Mucosa of stomach (tissue), 1 donor: ENCODE results near the gene LCOR.
"Not testable (repeated sequence)": the region's sequence is repeated elsewhere in the genome, so short reads cannot be mapped to it uniquely, and the experiment has no call there.

Experiments used
- H3K27me3 ChIP-seq: one replicate; pipeline ENCODE4 v1.7.0; 2013; ENCODE audit warnings: mild to moderate bottlenecking, low read length; ENCODE audit not compliant: control insufficient read depth, insufficient read depth
- H3K36me3 ChIP-seq: one replicate; pipeline ENCODE4 v1.7.0; 2013; ENCODE audit warnings: low read length; ENCODE audit not compliant: control insufficient read depth, insufficient read depth
- H3K4me1 ChIP-seq: one replicate; pipeline ENCODE4 v1.7.0; 2013; ENCODE audit warnings: mild to moderate bottlenecking, low read length; ENCODE audit not compliant: control insufficient read depth, insufficient read depth
- H3K4me3 ChIP-seq: one replicate; pipeline ENCODE4 v1.7.0; 2013; ENCODE audit warnings: low read length
- H3K9ac ChIP-seq: one replicate; pipeline ENCODE4 v1.7.0; 2013; ENCODE audit warnings: mild to moderate bottlenecking, low read length, moderate library complexity
- H3K9me3 ChIP-seq: one replicate; pipeline ENCODE4 v1.7.0; 2013; ENCODE audit warnings: mild to moderate bottlenecking, low read length, moderate library complexity; ENCODE audit not compliant: control insufficient read depth
- donor health status: Pancreatic carcinoma.

Gene LCOR

GRCh38 chr10:96922978-96923948 lies 91.2 kb downstream of the LCOR start:
- no peaks in the 10 kb centered on the region for H3K9me3 ChIP-seq
- H3K9ac ChIP-seq, result no peak overlapping the region
- no peaks in the 10 kb centered on the region for H3K27me3 ChIP-seq
- H3K36me3 ChIP-seq, result no peaks in the 10 kb centered on the region
- H3K4me3 ChIP-seq, result no peak overlapping the region
- no peaks in the 10 kb centered on the region for H3K4me1 ChIP-seq

GRCh38 chr10:96924861-96925260 lies 92.8 kb downstream of the LCOR start:
- no peaks in the 10 kb centered on the region for H3K27me3 ChIP-seq
- no peak overlapping the region for H3K4me3 ChIP-seq
- no peaks in the 10 kb centered on the region for H3K36me3 ChIP-seq
- no peaks in the 10 kb centered on the region for H3K9me3 ChIP-seq
- H3K9ac ChIP-seq, result no peak overlapping the region
- no peaks in the 10 kb centered on the region for H3K4me1 ChIP-seq

GRCh38 chr10:96930469-96930868 lies 98.4 kb downstream of the LCOR start:
- Histone ChIP-seq H3K4me3 (no peak overlapping the region), H3K27me3 (no peaks in the 10 kb centered on the region), H3K9ac (no peak overlapping the region), H3K4me1 (no peaks in the 10 kb centered on the region), H3K9me3 (no peaks in the 10 kb centered on the region), H3K36me3 (no peaks in the 10 kb centered on the region)

- Histone ChIP-seq H3K4me3 (no peak overlapping the region), H3K9ac (no peak overlapping the region), H3K27me3 (no peaks in the 10 kb centered on the region), H3K4me1 (no peaks in the 10 kb centered on the region), H3K36me3 (no peaks in the 10 kb centered on the region), H3K9me3 (no peaks in the 10 kb centered on the region)
Measured at GRCh38 chr10:96935148-96935547, 103.0 kb downstream of the LCOR start.

- no peaks in the 10 kb centered on the region for H3K9me3 ChIP-seq
- no peak overlapping the region for H3K4me3 ChIP-seq
- H3K4me1 ChIP-seq, result no peaks in the 10 kb centered on the region
- no peaks in the 10 kb centered on the region for H3K36me3 ChIP-seq
- no peak overlapping the region for H3K9ac ChIP-seq
- no peaks in the 10 kb centered on the region for H3K27me3 ChIP-seq
Measured at GRCh38 chr10:96935810-96936209, 103.7 kb downstream of the LCOR start.

- H3K9ac ChIP-seq, H3K36me3 ChIP-seq, H3K9me3 ChIP-seq, H3K4me3 ChIP-seq, H3K4me1 ChIP-seq, H3K27me3 ChIP-seq: not testable (repeated sequence)
Measured at GRCh38 chr10:96943161-96943560, 111.1 kb downstream of the LCOR start.

- no peaks in the 10 kb centered on the region for H3K36me3 ChIP-seq
Measured at GRCh38 chr10:96947036-96947435, 114.9 kb downstream of the LCOR start.

GRCh38 chr10:96949039-96949683 lies 117.1 kb downstream of the LCOR start:
- no peaks in the 10 kb centered on the region for H3K9me3 ChIP-seq
- H3K9ac ChIP-seq, result no peak overlapping the region
- H3K4me1 ChIP-seq, result no peaks in the 10 kb centered on the region
- no peaks in the 10 kb centered on the region for H3K36me3 ChIP-seq
- H3K27me3 ChIP-seq, result no peaks in the 10 kb centered on the region
- no peak overlapping the region for H3K4me3 ChIP-seq

More at GRCh38 chr10:96947036-96947435, 114.9 kb downstream of the LCOR start:
- Histone ChIP-seq H3K9ac (no peak overlapping the region), H3K27me3 (no peaks in the 10 kb centered on the region), H3K4me3 (no peak overlapping the region), H3K9me3 (no peaks in the 10 kb centered on the region), H3K4me1 (no peaks in the 10 kb centered on the region)

GRCh38 chr10:96951954-96952353 lies 119.9 kb downstream of the LCOR start:
- no peaks in the 10 kb centered on the region for H3K9me3 ChIP-seq
- H3K4me3 ChIP-seq, result no peak overlapping the region
- H3K4me1 ChIP-seq, result no peaks in the 10 kb centered on the region
- peaks cover 5% of the 10 kb centered on the region for H3K36me3 ChIP-seq
- H3K27me3 ChIP-seq, result no peaks in the 10 kb centered on the region
- no peak overlapping the region for H3K9ac ChIP-seq

- H3K27me3 ChIP-seq, result no peaks in the 10 kb centered on the region
- H3K9me3 ChIP-seq, result no peaks in the 10 kb centered on the region
- H3K4me3 ChIP-seq, result no peak overlapping the region
- H3K36me3 ChIP-seq, result peaks cover 5% of the 10 kb centered on the region
- no peak overlapping the region for H3K9ac ChIP-seq
- no peaks in the 10 kb centered on the region for H3K4me1 ChIP-seq
Measured at GRCh38 chr10:96955794-96956193, 123.7 kb downstream of the LCOR start.

GRCh38 chr10:96958071-96958470 lies 126.0 kb downstream of the LCOR start:
- H3K9me3 ChIP-seq, result no peaks in the 10 kb centered on the region
- H3K36me3 ChIP-seq, result peaks cover 5% of the 10 kb centered on the region
- no peaks in the 10 kb centered on the region for H3K4me1 ChIP-seq
- no peak overlapping the region for H3K4me3 ChIP-seq
- no peaks in the 10 kb centered on the region for H3K27me3 ChIP-seq
- no peak overlapping the region for H3K9ac ChIP-seq

GRCh38 chr10:96959733-96960132 lies 127.6 kb downstream of the LCOR start:
- Histone ChIP-seq H3K9me3 (no peaks in the 10 kb centered on the region), H3K9ac (no peak overlapping the region), H3K4me1 (no peaks in the 10 kb centered on the region), H3K36me3 (peaks cover 5% of the 10 kb centered on the region), H3K27me3 (no peaks in the 10 kb centered on the region), H3K4me3 (no peak overlapping the region)
